Measurements from ENCODE around the gene LCORL. TPM values are rescaled to one million over a fixed set of nuclear protein-coding genes. Genes with fewer than 3 reads are reported as not detected.

The LCORL gene
- total RNA-seq, 2 experiments from 2014 or later = 31.4 to 37.4 TPM

- BruUV-seq (replicated peaks) = no TSS peak
- POLR2A ChIA-PET = no interaction called here
Measured at GRCh38 chr4:18050448-18050847, 28.9 kb upstream of the LCORL start.

DNA sequence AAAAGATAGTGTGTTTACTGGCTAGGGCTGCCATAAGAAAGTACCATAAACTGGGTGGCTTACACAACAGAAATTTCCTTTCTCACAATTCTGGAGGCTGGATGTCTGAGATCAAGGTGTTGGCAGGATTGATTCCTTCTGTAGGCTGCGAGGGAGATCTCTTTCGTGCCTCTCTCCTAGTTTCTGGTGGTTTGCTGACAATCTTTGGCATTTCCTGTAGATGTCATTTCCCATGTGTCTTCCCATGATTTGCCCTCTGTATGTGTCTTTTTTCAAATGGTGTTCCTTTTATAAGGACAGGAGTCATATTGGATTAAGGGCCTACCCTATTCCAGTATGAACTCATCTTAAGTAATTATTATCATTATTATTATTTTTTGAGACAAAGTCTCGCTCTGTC, 27.9 kb upstream of the LCORL start:
- Histone ChIP-seq H3K4me1 (ENCODE audit: insufficient read depth, low read length, poor library complexity, severe bottlenecking) (no peaks in the 10 kb centered on the region), H3K9me3 (ENCODE audit: low read length) (no peaks in the 10 kb centered on the region), H3K36me3 (ENCODE audit: insufficient read depth, low read length) (no peaks in the 10 kb centered on the region), H4K20me1 (ENCODE audit: insufficient read depth, low read length) (no peaks in the 10 kb centered on the region), H3K4me3 (ENCODE audit: low read depth, low read length, poor library complexity, severe bottlenecking) (no peak overlapping the region), H3K4me2 (ENCODE audit: low read length) (no peak overlapping the region), H3K79me2 (ENCODE audit: insufficient read depth, low read depth, low read length) (no peaks in the 10 kb centered on the region), H3K9me2 (ENCODE audit: insufficient read depth, low read length) (no peaks in the 10 kb centered on the region), H3K27ac (ENCODE audit: low read depth, low read length, poor library complexity, severe bottlenecking) (no peak overlapping the region), H2AFZ (ENCODE audit: low read length) (no peak overlapping the region)
- ChIA-PET CTCF (ENCODE audit: unreplicated experiment) (no interaction called here), POLR2A (no interaction called here)
- TF ChIP-seq EZH2phosphoT487 (IDR thresholded peaks at IDR 0.05; ENCODE audit: borderline replicate concordance, low read depth, low read length) = no peak
- TF ChIP-seq, protein P1, sequence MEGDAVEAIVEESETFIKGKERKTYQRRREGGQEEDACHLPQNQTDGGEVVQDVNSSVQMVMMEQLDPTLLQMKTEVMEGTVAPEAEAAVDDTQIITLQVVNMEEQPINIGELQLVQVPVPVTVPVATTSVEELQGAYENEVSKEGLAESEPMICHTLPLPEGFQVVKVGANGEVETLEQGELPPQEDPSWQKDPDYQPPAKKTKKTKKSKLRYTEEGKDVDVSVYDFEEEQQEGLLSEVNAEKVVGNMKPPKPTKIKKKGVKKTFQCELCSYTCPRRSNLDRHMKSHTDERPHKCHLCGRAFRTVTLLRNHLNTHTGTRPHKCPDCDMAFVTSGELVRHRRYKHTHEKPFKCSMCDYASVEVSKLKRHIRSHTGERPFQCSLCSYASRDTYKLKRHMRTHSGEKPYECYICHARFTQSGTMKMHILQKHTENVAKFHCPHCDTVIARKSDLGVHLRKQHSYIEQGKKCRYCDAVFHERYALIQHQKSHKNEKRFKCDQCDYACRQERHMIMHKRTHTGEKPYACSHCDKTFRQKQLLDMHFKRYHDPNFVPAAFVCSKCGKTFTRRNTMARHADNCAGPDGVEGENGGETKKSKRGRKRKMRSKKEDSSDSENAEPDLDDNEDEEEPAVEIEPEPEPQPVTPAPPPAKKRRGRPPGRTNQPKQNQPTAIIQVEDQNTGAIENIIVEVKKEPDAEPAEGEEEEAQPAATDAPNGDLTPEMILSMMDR (conservative IDR thresholded peaks at IDR 0.05; ENCODE audit: low read length) = no peak
- intact Hi-C loops (cut with micrococcal nuclease; ENCODE audit: unreplicated experiment) = no loop called here
- no peak for DNase-seq (ENCODE audit: low spot score)
- BruUV-seq (replicated peaks) = no TSS peak

More at GRCh38 chr4:18050448-18050847, 28.9 kb upstream of the LCORL start:
- H3K27ac ChIP-seq (ENCODE audit: low read depth, low read length, poor library complexity, severe bottlenecking) = no peak overlapping the region
- H3K79me2 ChIP-seq (ENCODE audit: insufficient read depth, low read depth, low read length) = no peaks in the 10 kb centered on the region
- no peaks in the 10 kb centered on the region for H3K36me3 ChIP-seq (ENCODE audit: insufficient read depth, low read length)
- intact Hi-C loops (cut with micrococcal nuclease; ENCODE audit: unreplicated experiment) = no loop called here
- no peaks in the 10 kb centered on the region for H3K4me1 ChIP-seq (ENCODE audit: insufficient read depth, low read length, poor library complexity, severe bottlenecking)
- CTCF ChIA-PET (ENCODE audit: unreplicated experiment) = interaction anchor here (1.1 kb wide), 1 partner anchor 88 kb away, joined by 3 read pairs; no protein-coding TSS in a partner anchor
- H4K20me1 ChIP-seq (ENCODE audit: insufficient read depth, low read length) = no peaks in the 10 kb centered on the region
- no peak overlapping the region for H2AFZ ChIP-seq (ENCODE audit: low read length)
- no peaks in the 10 kb centered on the region for H3K9me3 ChIP-seq (ENCODE audit: low read length)
- H3K4me3 ChIP-seq (ENCODE audit: low read depth, low read length, poor library complexity, severe bottlenecking) = no peak overlapping the region
- TF ChIP-seq EZH2phosphoT487 (IDR thresholded peaks at IDR 0.05; ENCODE audit: borderline replicate concordance, low read depth, low read length) = no peak
- TF ChIP-seq, protein P1 (conservative IDR thresholded peaks at IDR 0.05; ENCODE audit: low read length) = no peak
- no peaks in the 10 kb centered on the region for H3K9me2 ChIP-seq (ENCODE audit: insufficient read depth, low read length)
- no peak for DNase-seq (ENCODE audit: low spot score)
- H3K4me2 ChIP-seq (ENCODE audit: low read length) = no peak overlapping the region

DNA sequence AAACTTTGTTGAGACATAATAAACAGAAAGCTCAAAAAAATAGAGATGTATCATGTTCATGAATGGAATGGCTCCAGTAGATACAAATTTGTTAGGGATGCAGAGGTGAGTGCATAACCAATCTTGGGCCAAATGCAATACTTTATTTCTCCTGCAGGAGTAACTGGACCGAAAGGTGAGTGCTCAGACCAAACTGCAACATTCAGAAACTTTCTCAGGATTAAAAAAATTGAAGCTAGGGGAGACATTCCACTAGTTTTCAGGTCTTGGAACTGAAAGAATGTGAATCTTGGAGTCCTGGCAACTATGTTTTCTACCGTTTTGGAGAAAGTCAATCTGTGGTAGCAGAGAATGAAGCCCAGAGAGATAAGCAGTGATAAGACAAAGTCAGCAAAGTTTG, 21.2 kb upstream of the LCORL start:
- H3K9me2 ChIP-seq (ENCODE audit: insufficient read depth, low read length) = no peaks in the 10 kb centered on the region

More for the DNA sequence above, 21.2 kb upstream of the LCORL start:
- no peak for DNase-seq (ENCODE audit: low spot score)
- no TSS peak for BruUV-seq (replicated peaks)
- ChIA-PET POLR2A (no interaction called here), CTCF (ENCODE audit: unreplicated experiment) (no interaction called here)
- H4K20me1 ChIP-seq (ENCODE audit: insufficient read depth, low read length) = no peaks in the 10 kb centered on the region
- H3K9me3 ChIP-seq (ENCODE audit: low read length) = no peaks in the 10 kb centered on the region
- H3K4me2 ChIP-seq (ENCODE audit: low read length) = no peak overlapping the region
- H3K4me1 ChIP-seq (ENCODE audit: insufficient read depth, low read length, poor library complexity, severe bottlenecking) = no peaks in the 10 kb centered on the region
- TF ChIP-seq, protein P1 (conservative IDR thresholded peaks at IDR 0.05; ENCODE audit: low read length) = peak; percentile 47; the same call in 1 of the 2 replicates
- TF ChIP-seq EZH2phosphoT487 (IDR thresholded peaks at IDR 0.05; ENCODE audit: borderline replicate concordance, low read depth, low read length) = no peak
- intact Hi-C loops (cut with micrococcal nuclease; ENCODE audit: unreplicated experiment) = no loop called here
- H3K27ac ChIP-seq (ENCODE audit: low read depth, low read length, poor library complexity, severe bottlenecking) = no peak overlapping the region
- no peaks in the 10 kb centered on the region for H3K79me2 ChIP-seq (ENCODE audit: insufficient read depth, low read depth, low read length)
- H2AFZ ChIP-seq (ENCODE audit: low read length) = no peak overlapping the region
- no peak overlapping the region for H3K4me3 ChIP-seq (ENCODE audit: low read depth, low read length, poor library complexity, severe bottlenecking)
- H3K36me3 ChIP-seq (ENCODE audit: insufficient read depth, low read length) = no peaks in the 10 kb centered on the region

Measured in OCI-LY7 (cell line).